Neural cell (in vitro differentiated cells): ENCODE results near the gene SH3PXD2A.

Source experiments
- POLR2AphosphoS5 ChIP-seq: IDR thresholded peaks from 2 replicates; pipeline ENCODE4 v1.6.1; 2012
- TF ChIP-seq, protein P1 (sequence below): fragments of 450-650 bp; IDR thresholded peaks from 2 replicates; pipeline ENCODE4 v1.5.1; 2014; ENCODE audit warnings: antibody characterized with exemption, mild to moderate bottlenecking, moderate library complexity; ENCODE audit not compliant: poor library complexity, severe bottlenecking

DNA sequence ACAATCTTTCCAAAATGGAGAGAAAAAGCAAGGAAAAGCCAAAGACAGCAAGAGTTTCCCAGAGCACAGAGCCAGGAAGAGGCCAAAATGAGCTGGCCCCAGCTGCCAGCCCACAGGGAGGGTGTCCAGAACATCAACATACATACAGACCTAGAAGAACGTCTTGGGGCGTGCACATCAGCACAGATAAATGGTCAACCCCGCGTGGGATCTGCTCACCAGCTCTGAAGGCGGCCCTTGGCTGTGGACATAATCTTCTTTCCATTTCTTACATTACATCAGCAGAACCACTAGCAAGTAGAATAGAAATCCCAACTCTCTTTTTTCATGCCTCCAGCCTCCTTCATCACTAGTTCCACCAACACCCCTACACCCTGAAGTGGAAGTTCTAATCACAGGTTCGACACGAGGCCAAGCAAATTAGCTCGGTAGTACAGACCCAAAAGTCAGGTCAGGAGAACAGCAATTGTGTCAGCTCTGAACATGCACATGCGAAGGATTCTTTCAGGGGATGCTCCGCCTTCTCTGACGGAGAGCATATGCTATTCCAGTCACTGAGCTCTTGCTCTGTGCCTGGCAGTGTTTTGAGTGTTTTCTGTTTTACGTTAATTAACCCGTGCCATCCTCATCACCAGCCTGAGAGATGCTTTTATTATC is 16.4 kb downstream of the SH3PXD2A start:
- TF ChIP-seq, protein P1, sequence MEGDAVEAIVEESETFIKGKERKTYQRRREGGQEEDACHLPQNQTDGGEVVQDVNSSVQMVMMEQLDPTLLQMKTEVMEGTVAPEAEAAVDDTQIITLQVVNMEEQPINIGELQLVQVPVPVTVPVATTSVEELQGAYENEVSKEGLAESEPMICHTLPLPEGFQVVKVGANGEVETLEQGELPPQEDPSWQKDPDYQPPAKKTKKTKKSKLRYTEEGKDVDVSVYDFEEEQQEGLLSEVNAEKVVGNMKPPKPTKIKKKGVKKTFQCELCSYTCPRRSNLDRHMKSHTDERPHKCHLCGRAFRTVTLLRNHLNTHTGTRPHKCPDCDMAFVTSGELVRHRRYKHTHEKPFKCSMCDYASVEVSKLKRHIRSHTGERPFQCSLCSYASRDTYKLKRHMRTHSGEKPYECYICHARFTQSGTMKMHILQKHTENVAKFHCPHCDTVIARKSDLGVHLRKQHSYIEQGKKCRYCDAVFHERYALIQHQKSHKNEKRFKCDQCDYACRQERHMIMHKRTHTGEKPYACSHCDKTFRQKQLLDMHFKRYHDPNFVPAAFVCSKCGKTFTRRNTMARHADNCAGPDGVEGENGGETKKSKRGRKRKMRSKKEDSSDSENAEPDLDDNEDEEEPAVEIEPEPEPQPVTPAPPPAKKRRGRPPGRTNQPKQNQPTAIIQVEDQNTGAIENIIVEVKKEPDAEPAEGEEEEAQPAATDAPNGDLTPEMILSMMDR: no peak
- TF ChIP-seq POLR2AphosphoS5: no peak
